ENCODE results near the gene LRRC3. TPM values are rescaled to one million over a fixed set of nuclear protein-coding genes. Genes with fewer than 3 reads are reported as not detected.

LRRC3 gene
- total and polyA plus RNA-seq, 2 of the 8 experiments (the other 6 are each of a cell fraction or from before 2014, with no cell fraction given): 3.1 to 5.4 TPM

GRCh38 chr21:44427241-44428120, 27.8 kb upstream of the LRRC3 start (continued):
- TF ChIP-seq, protein P1, sequence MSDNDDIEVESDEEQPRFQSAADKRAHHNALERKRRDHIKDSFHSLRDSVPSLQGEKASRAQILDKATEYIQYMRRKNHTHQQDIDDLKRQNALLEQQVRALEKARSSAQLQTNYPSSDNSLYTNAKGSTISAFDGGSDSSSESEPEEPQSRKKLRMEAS (IDR thresholded peaks at IDR 0.05): no peak
- no peak for TF ChIP-seq CREB1 (IDR thresholded peaks at IDR 0.05)

Data from H1 (cell line).